Measurements from ENCODE around the gene SERGEF.

Gene SERGEF

GRCh38 chr11:17939542-17939941 lies 73.3 kb downstream of the SERGEF start:
- Mint-ChIP-seq H3K9me3 (peaks cover 11% of the 10 kb centered on the region in 2 donors), H3K27ac (no peak overlapping the region), H3K4me1 (no peaks in the 10 kb centered on the region), H3K27me3 (no peaks in the 10 kb centered on the region), H3K4me3 (no peak overlapping the region)
- no peak for ATAC-seq
- DNase-seq = no peak

- no peak for DNase-seq
- H3K9me3 Mint-ChIP-seq = peaks cover 4 to 7% of the 10 kb centered on the region in 2 donors
- H3K27me3 Mint-ChIP-seq = no peaks in the 10 kb centered on the region
- no peaks in the 10 kb centered on the region for H3K4me1 Mint-ChIP-seq
- no peak overlapping the region for H3K4me3 Mint-ChIP-seq
- H3K27ac Mint-ChIP-seq = no peak overlapping the region
- ATAC-seq = no peak
These were observed 76.1 kb downstream of the SERGEF start for GRCh38 chr11:17936790-17937189.

GRCh38 chr11:17934194-17934593 lies 78.7 kb downstream of the SERGEF start:
- Mint-ChIP-seq H3K27ac (no peak overlapping the region), H3K27me3 (no peaks in the 10 kb centered on the region), H3K4me1 (no peaks in the 10 kb centered on the region), H3K9me3 (peaks cover 4 to 7% of the 10 kb centered on the region in 2 donors), H3K4me3 (no peak overlapping the region)
- no peak for DNase-seq
- ATAC-seq = no peak

- no peak for ATAC-seq
- H3K4me3 Mint-ChIP-seq = no peak overlapping the region
- DNase-seq = no peak
- no peak overlapping the region for H3K27ac Mint-ChIP-seq
- no peaks in the 10 kb centered on the region for H3K27me3 Mint-ChIP-seq
- H3K9me3 Mint-ChIP-seq = peaks cover 4 to 7% of the 10 kb centered on the region in 2 donors
- H3K4me1 Mint-ChIP-seq = no peaks in the 10 kb centered on the region
These were observed 79.1 kb downstream of the SERGEF start for GRCh38 chr11:17933708-17934107.

- Mint-ChIP-seq H3K27me3 (no peaks in the 10 kb centered on the region), H3K4me3 (no peak overlapping the region), H3K9me3 (peaks cover 4 to 7% of the 10 kb centered on the region in 2 donors), H3K4me1 (no peaks in the 10 kb centered on the region), H3K27ac (no peak overlapping the region)
- DNase-seq (no peak), ATAC-seq (no peak)
These were observed 80.4 kb downstream of the SERGEF start for GRCh38 chr11:17932472-17932871.

GRCh38 chr11:17931595-17931994 lies 81.3 kb downstream of the SERGEF start:
- no peaks in the 10 kb centered on the region for H3K4me1 Mint-ChIP-seq
- H3K27me3 Mint-ChIP-seq = no peaks in the 10 kb centered on the region
- H3K9me3 Mint-ChIP-seq = peaks cover 4 to 7% of the 10 kb centered on the region in 2 donors
- H3K27ac Mint-ChIP-seq = no peak overlapping the region
- no peak for ATAC-seq
- H3K4me3 Mint-ChIP-seq = no peak overlapping the region
- no peak for DNase-seq

GRCh38 chr11:17930544-17931125 lies 82.2 kb downstream of the SERGEF start:
- ATAC-seq = no peak

GRCh38 chr11:17929171-17929570 lies 83.7 kb downstream of the SERGEF start:
- H3K27ac Mint-ChIP-seq = no peak overlapping the region
- no peaks in the 10 kb centered on the region for H3K27me3 Mint-ChIP-seq
- DNase-seq (no peak), ATAC-seq (no peak)
- H3K4me1 Mint-ChIP-seq = no peaks in the 10 kb centered on the region
- peaks cover 4 to 7% of the 10 kb centered on the region in 2 donors for H3K9me3 Mint-ChIP-seq
- H3K4me3 Mint-ChIP-seq = no peak overlapping the region

More at GRCh38 chr11:17930544-17931125, 82.2 kb downstream of the SERGEF start:
- H3K27ac Mint-ChIP-seq = no peak overlapping the region
- H3K4me3 Mint-ChIP-seq = no peak overlapping the region
- no peaks in the 10 kb centered on the region for H3K27me3 Mint-ChIP-seq
- H3K9me3 Mint-ChIP-seq = peaks cover 4 to 7% of the 10 kb centered on the region in 2 donors
- no peak for DNase-seq
- H3K4me1 Mint-ChIP-seq = no peaks in the 10 kb centered on the region

- Mint-ChIP-seq H3K27me3 (no peaks in the 10 kb centered on the region), H3K9me3 (peaks cover 4 to 7% of the 10 kb centered on the region in 2 donors), H3K4me3 (no peak overlapping the region), H3K4me1 (no peaks in the 10 kb centered on the region), H3K27ac (no peak overlapping the region)
- DNase-seq (no peak), ATAC-seq (no peak)
These were observed 85.0 kb downstream of the SERGEF start for GRCh38 chr11:17927681-17928343.

GRCh38 chr11:17927041-17927440 lies 85.8 kb downstream of the SERGEF start:
- H3K27ac Mint-ChIP-seq = no peak overlapping the region
- H3K27me3 Mint-ChIP-seq = no peaks in the 10 kb centered on the region
- DNase-seq (no peak), ATAC-seq (no peak)
- H3K9me3 Mint-ChIP-seq = no peaks in the 10 kb centered on the region
- no peak overlapping the region for H3K4me3 Mint-ChIP-seq
- H3K4me1 Mint-ChIP-seq = no peaks in the 10 kb centered on the region

- DNase-seq (no peak), ATAC-seq (no peak)
- Mint-ChIP-seq H3K4me3 (no peak overlapping the region), H3K27me3 (no peaks in the 10 kb centered on the region), H3K9me3 (no peaks in the 10 kb centered on the region), H3K4me1 (no peaks in the 10 kb centered on the region), H3K27ac (no peak overlapping the region)
These were observed 88.1 kb downstream of the SERGEF start for GRCh38 chr11:17924713-17925112.

- Mint-ChIP-seq H3K4me1 (no peaks in the 10 kb centered on the region), H3K27me3 (no peaks in the 10 kb centered on the region), H3K9me3 (no peaks in the 10 kb centered on the region), H3K27ac (no peak overlapping the region), H3K4me3 (no peak overlapping the region)
- no peak for DNase-seq
- ATAC-seq = no peak
These were observed 89.6 kb downstream of the SERGEF start for GRCh38 chr11:17923217-17923616.

GRCh38 chr11:17922416-17922788 lies 90.4 kb downstream of the SERGEF start:
- Mint-ChIP-seq H3K4me3 (no peak overlapping the region), H3K27me3 (no peaks in the 10 kb centered on the region), H3K9me3 (no peaks in the 10 kb centered on the region), H3K27ac (no peak overlapping the region), H3K4me1 (no peaks in the 10 kb centered on the region)
- ATAC-seq (no peak), DNase-seq (no peak)

- Mint-ChIP-seq H3K27ac (no peak overlapping the region), H3K27me3 (no peaks in the 10 kb centered on the region), H3K4me3 (no peak overlapping the region), H3K9me3 (no peaks in the 10 kb centered on the region), H3K4me1 (no peaks in the 10 kb centered on the region)
- ATAC-seq (no peak), DNase-seq (no peak)
These were observed 91.0 kb downstream of the SERGEF start for GRCh38 chr11:17921659-17922415.

GRCh38 chr11:17918049-17918605 lies 94.7 kb downstream of the SERGEF start:
- H3K4me3 Mint-ChIP-seq = no peak overlapping the region
- H3K27ac Mint-ChIP-seq = no peak overlapping the region
- no peak for ATAC-seq
- H3K4me1 Mint-ChIP-seq = no peaks in the 10 kb centered on the region
- no peaks in the 10 kb centered on the region for H3K27me3 Mint-ChIP-seq
- DNase-seq = no peak
- no peaks in the 10 kb centered on the region for H3K9me3 Mint-ChIP-seq

GRCh38 chr11:17917556-17917955 lies 95.3 kb downstream of the SERGEF start:
- no peak overlapping the region for H3K27ac Mint-ChIP-seq
- H3K9me3 Mint-ChIP-seq = no peaks in the 10 kb centered on the region
- no peak for ATAC-seq
- H3K4me3 Mint-ChIP-seq = no peak overlapping the region
- no peaks in the 10 kb centered on the region for H3K27me3 Mint-ChIP-seq
- H3K4me1 Mint-ChIP-seq = no peaks in the 10 kb centered on the region
- DNase-seq = no peak

Measured in stimulated activated naive CD8-positive, alpha-beta T cell treated with anti-CD3 and anti-CD28 coated beads, Interleukin-15, amount 100 ng/mL, for 72 hours (primary cell).